Measurements from ENCODE around the gene WWOX. TPM values are rescaled to one million over a fixed set of nuclear protein-coding genes. Genes with fewer than 3 reads are reported as not detected.
A peak's percentile ranks its signal among the peaks of the same experiment; 100 is the strongest.

The WWOX gene
- total RNA-seq, 2 donors from 2014 or later, result 23.0 to 31.7 TPM

DNA sequence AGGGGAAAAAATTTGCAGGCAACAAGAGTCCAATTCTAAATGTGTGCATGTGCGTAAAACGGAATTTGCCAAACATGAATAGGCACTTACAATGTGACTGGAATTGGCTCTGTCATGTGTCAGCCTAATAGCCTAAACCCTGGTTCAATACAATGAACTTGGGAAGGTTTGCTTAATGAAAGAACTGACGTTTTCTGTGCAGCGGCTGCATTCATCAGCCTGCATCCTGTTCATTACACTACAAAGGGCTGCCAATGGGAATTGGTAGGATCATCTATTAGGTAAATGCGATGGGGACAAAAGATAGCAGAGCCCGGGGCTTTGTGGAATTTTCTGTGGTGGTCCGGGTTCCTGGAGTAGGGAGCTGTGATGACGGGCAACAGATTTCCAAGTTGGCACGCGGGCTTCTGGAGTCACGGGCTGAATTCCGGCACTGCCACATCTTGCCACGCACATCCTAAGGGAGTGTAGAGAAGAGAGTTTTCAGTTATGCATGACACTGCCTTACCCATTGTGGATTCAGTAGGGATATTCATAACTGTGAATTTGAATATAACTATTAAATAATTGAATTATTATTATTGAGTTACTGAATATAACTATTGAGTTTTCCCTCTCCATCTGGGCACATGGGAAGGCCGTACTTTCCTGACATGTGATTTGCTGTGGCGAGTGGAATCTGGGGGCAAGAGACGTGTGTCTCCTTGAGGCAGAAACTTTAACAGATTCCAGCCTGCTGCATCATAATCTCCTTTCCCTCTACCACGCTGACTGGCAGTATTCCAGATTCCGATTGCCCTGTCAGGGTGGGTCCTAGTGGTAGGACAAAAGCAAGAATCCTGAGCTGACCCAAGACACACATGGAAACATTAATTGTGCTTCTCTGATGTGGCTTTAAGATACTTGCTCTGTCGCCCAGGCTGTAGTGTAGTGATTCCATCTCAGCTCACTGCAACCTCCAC lies 565.6 kb downstream of the WWOX start:
- no peaks in the 10 kb centered on the region for H3K4me1 Mint-ChIP-seq (ENCODE audit: low read depth in 2 of 2)
- H3K9me3 Mint-ChIP-seq, result no peaks in the 10 kb centered on the region
- no peak overlapping the region for H3K27ac Mint-ChIP-seq
- H3K27me3 Mint-ChIP-seq, result peaks cover 0 to 5% of the 10 kb centered on the region in 2 donors
- ATAC-seq, result no peak
- no peak overlapping the region for H3K4me3 Mint-ChIP-seq
- H3K36me3 Mint-ChIP-seq, result no peaks in the 10 kb centered on the region
- no peak for DNase-seq (ENCODE audit: low spot score)

DNA sequence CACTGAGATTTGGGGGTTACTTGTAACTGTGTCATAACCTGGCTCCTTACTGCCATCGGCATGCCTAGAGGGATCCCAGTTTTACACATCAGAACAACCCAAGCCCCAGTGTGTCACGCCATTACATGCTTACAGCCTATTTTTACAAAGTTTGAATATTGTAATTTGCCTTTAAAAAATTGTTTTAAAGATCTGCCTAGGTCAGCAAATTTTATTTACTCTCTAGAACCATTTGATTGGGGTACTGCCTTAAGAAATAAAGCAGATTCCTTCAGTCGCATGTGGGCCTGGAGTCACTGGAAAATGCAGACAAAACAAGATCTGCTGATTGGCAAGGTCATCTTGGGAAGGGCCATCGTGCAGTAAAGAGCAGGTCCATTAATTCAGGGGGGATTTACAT lies 566.9 kb downstream of the WWOX start:
- DNase-seq (ENCODE audit: low spot score) (no peak), ATAC-seq (no peak)
- H3K4me3 Mint-ChIP-seq, result no peak overlapping the region
- H3K4me1 Mint-ChIP-seq (ENCODE audit: low read depth in 2 of 2), result no peaks in the 10 kb centered on the region
- H3K27me3 Mint-ChIP-seq, result peaks cover 0 to 4% of the 10 kb centered on the region in 2 donors
- H3K9me3 Mint-ChIP-seq, result no peaks in the 10 kb centered on the region
- no peaks in the 10 kb centered on the region for H3K36me3 Mint-ChIP-seq
- no peak overlapping the region for H3K27ac Mint-ChIP-seq

- Mint-ChIP-seq H3K9me3 (no peaks in the 10 kb centered on the region), H3K27me3 (peaks cover 0 to 4% of the 10 kb centered on the region in 2 donors), H3K27ac (no peak overlapping the region), H3K4me1 (ENCODE audit: low read depth in 2 of 2) (no peaks in the 10 kb centered on the region), H3K36me3 (no peaks in the 10 kb centered on the region), H3K4me3 (no peak overlapping the region)
- DNase-seq (ENCODE audit: low spot score) (no peak), ATAC-seq (no peak)
Measured at GRCh38 chr16:78667675-78668074, 568.2 kb downstream of the WWOX start.

- H3K36me3 Mint-ChIP-seq, result no peaks in the 10 kb centered on the region
- H3K4me3 Mint-ChIP-seq, result no peak overlapping the region
- H3K27ac Mint-ChIP-seq, result no peak overlapping the region
- DNase-seq (ENCODE audit: low spot score) (no peak), ATAC-seq (no peak)
- no peaks in the 10 kb centered on the region for H3K4me1 Mint-ChIP-seq (ENCODE audit: low read depth in 2 of 2)
- H3K9me3 Mint-ChIP-seq, result no peaks in the 10 kb centered on the region
- H3K27me3 Mint-ChIP-seq, result peaks cover 0 to 4% of the 10 kb centered on the region in 2 donors
Measured at GRCh38 chr16:78668393-78668792, 568.9 kb downstream of the WWOX start.

- Mint-ChIP-seq H3K9me3 (no peaks in the 10 kb centered on the region), H3K36me3 (no peaks in the 10 kb centered on the region), H3K4me1 (ENCODE audit: low read depth in 2 of 2) (no peaks in the 10 kb centered on the region), H3K27me3 (no peaks in the 10 kb centered on the region), H3K27ac (no peak overlapping the region), H3K4me3 (no peak overlapping the region)
- ATAC-seq (no peak), DNase-seq (ENCODE audit: low spot score) (no peak)
Measured at GRCh38 chr16:78669994-78670393, 570.5 kb downstream of the WWOX start.

- no peaks in the 10 kb centered on the region for H3K4me1 Mint-ChIP-seq (ENCODE audit: low read depth in 2 of 2)
- ATAC-seq (peak in 1 of 2 donors; percentile 17), DNase-seq (ENCODE audit: low spot score) (no peak)
- no peak overlapping the region for H3K27ac Mint-ChIP-seq
- no peak overlapping the region for H3K4me3 Mint-ChIP-seq
- no peaks in the 10 kb centered on the region for H3K9me3 Mint-ChIP-seq
- H3K36me3 Mint-ChIP-seq, result no peaks in the 10 kb centered on the region
- no peaks in the 10 kb centered on the region for H3K27me3 Mint-ChIP-seq
Measured at GRCh38 chr16:78672779-78673556, 573.5 kb downstream of the WWOX start.

GRCh38 chr16:78673884-78674283 lies 574.4 kb downstream of the WWOX start:
- Mint-ChIP-seq H3K4me3 (no peak overlapping the region), H3K36me3 (no peaks in the 10 kb centered on the region)
- no peak for DNase-seq (ENCODE audit: low spot score)

GRCh38 chr16:78675312-78675711 lies 575.9 kb downstream of the WWOX start:
- DNase-seq (ENCODE audit: low spot score), result no peak
- H3K36me3 Mint-ChIP-seq, result no peaks in the 10 kb centered on the region
- ATAC-seq, result no peak
- no peaks in the 10 kb centered on the region for H3K27me3 Mint-ChIP-seq
- no peaks in the 10 kb centered on the region for H3K4me1 Mint-ChIP-seq (ENCODE audit: low read depth in 2 of 2)
- H3K4me3 Mint-ChIP-seq, result no peak overlapping the region
- H3K27ac Mint-ChIP-seq, result no peak overlapping the region
- no peaks in the 10 kb centered on the region for H3K9me3 Mint-ChIP-seq

More at GRCh38 chr16:78673884-78674283, 574.4 kb downstream of the WWOX start:
- Mint-ChIP-seq H3K27me3 (no peaks in the 10 kb centered on the region), H3K4me1 (ENCODE audit: low read depth in 2 of 2) (no peaks in the 10 kb centered on the region), H3K9me3 (no peaks in the 10 kb centered on the region), H3K27ac (no peak overlapping the region)
- no peak for ATAC-seq

DNA sequence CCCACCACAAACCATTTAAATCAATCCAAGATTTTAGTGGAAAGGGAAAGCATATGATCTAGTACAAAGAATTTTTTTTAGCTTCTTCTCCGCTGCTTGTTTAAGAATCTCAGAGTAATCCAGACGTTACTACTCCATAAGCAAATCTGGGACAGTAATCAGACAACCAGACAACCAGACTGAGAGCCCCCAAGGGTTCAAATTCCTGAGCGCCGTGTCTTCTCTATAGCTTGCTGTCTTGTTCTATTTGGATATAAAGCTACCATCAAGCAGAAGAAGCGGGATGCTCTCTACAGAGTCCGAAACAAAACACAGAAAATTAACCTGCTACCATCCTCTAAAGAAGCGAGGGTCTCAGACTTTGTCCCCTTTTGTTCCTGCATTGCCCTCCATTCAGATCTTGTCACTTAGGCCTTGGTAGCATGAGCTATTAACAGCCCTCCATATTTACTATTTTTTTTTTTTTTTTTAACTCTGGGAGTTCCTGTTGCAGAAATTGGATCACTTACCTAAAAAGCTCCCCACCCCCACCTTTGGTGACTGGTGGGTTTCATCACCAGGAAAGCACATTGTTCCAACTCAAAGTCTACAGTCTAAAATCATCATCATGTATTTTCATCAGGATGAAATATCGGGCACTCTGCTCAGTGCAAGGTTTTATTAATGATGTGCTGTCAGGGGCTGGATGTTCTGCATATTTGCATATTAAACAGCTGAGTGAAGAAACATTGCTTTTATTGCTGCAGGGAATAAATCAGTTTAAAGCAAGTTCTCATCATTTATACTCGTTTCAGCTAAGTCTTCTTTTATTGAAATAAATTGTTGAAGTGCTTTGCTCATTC lies 576.7 kb downstream of the WWOX start:
- Mint-ChIP-seq H3K4me1 (ENCODE audit: low read depth in 2 of 2) (no peaks in the 10 kb centered on the region), H3K9me3 (no peaks in the 10 kb centered on the region), H3K27ac (no peak overlapping the region), H3K27me3 (no peaks in the 10 kb centered on the region), H3K36me3 (no peaks in the 10 kb centered on the region), H3K4me3 (no peak overlapping the region)
- DNase-seq (ENCODE audit: low spot score) (no peak), ATAC-seq (no peak)

DNA sequence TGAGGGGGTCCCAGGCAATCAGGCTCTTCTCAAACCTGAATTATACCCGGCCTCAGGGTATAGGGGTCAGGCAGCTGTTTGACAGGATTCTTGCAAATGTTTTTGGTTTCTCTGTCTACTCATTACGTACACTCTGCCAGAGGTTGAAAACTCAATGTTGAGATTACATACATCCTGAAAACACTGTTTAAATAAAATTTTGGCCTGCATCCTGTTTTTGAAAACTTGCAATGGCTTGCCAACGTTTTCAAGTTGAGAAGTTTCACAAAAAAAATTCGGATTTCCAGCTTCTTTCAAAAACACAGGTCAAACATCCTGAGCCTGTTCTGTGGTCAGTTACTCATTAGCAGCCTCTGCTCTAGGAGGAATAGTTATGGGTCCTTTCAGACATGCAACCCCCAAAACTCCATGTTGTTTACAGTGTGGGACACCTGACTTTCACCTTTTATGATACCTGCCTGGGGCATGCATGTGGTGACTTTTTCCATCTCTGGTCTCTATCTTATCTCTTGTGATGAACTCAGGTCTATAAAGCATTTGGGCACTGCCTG lies 577.8 kb downstream of the WWOX start:
- Mint-ChIP-seq H3K36me3 (no peaks in the 10 kb centered on the region), H3K27ac (no peak overlapping the region), H3K27me3 (no peaks in the 10 kb centered on the region), H3K4me3 (no peak overlapping the region), H3K9me3 (no peaks in the 10 kb centered on the region), H3K4me1 (ENCODE audit: low read depth in 2 of 2) (no peaks in the 10 kb centered on the region)
- no peak for ATAC-seq
- DNase-seq (ENCODE audit: low spot score), result no peak

- no peaks in the 10 kb centered on the region for H3K9me3 Mint-ChIP-seq
- no peaks in the 10 kb centered on the region for H3K4me1 Mint-ChIP-seq (ENCODE audit: low read depth in 2 of 2)
- H3K4me3 Mint-ChIP-seq, result no peak overlapping the region
- ATAC-seq, result peak in 1 of 2 donors; percentile 52
- H3K27me3 Mint-ChIP-seq, result no peaks in the 10 kb centered on the region
- no peaks in the 10 kb centered on the region for H3K36me3 Mint-ChIP-seq
- DNase-seq (ENCODE audit: low spot score), result no peak
- H3K27ac Mint-ChIP-seq, result no peak overlapping the region
Measured at GRCh38 chr16:78679546-78679945, 580.1 kb downstream of the WWOX start.

DNA sequence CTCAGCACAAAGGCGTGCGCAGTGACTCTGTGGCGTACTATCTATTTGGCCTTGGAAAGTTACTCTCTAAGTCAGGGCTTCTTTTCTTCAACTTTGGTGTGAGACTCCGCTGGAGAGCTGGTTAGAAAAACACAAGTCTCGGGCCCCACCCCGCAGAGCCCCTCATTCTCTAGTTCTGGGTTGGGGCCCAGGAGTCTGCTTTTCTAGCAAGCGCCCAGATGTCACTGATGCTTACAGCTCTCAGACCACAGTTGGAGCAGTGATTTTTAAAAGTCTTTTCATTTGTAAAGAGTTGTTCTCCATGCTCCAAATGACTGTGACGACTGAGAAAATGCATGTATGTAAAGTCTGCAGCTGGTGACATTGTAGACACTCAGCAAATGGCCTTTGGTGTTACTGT lies 582.3 kb downstream of the WWOX start:
- Mint-ChIP-seq H3K36me3 (no peaks in the 10 kb centered on the region), H3K4me3 (no peak overlapping the region), H3K9me3 (no peaks in the 10 kb centered on the region), H3K4me1 (ENCODE audit: low read depth in 2 of 2) (no peaks in the 10 kb centered on the region), H3K27me3 (no peaks in the 10 kb centered on the region), H3K27ac (no peak overlapping the region)
- ATAC-seq (no peak), DNase-seq (ENCODE audit: low spot score) (no peak)

- no peak overlapping the region for H3K4me3 Mint-ChIP-seq
- no peak for DNase-seq (ENCODE audit: low spot score)
- H3K27ac Mint-ChIP-seq, result no peak overlapping the region
- H3K4me1 Mint-ChIP-seq (ENCODE audit: low read depth in 2 of 2), result no peaks in the 10 kb centered on the region
- no peaks in the 10 kb centered on the region for H3K36me3 Mint-ChIP-seq
- no peaks in the 10 kb centered on the region for H3K9me3 Mint-ChIP-seq
- no peak for ATAC-seq
- H3K27me3 Mint-ChIP-seq, result no peaks in the 10 kb centered on the region
Measured at GRCh38 chr16:78684030-78684611, 584.7 kb downstream of the WWOX start.
